ENCODE measurements around the gene HS1BP3. TPM values are rescaled to one million over a fixed set of nuclear protein-coding genes. Genes with fewer than 3 reads are reported as not detected.

HS1BP3 gene
- total and polyA plus RNA-seq, 2 of the 13 experiments (the other 11 are each of a cell fraction or from before 2014, with no cell fraction given): 15.2 to 22.0 TPM

DNA sequence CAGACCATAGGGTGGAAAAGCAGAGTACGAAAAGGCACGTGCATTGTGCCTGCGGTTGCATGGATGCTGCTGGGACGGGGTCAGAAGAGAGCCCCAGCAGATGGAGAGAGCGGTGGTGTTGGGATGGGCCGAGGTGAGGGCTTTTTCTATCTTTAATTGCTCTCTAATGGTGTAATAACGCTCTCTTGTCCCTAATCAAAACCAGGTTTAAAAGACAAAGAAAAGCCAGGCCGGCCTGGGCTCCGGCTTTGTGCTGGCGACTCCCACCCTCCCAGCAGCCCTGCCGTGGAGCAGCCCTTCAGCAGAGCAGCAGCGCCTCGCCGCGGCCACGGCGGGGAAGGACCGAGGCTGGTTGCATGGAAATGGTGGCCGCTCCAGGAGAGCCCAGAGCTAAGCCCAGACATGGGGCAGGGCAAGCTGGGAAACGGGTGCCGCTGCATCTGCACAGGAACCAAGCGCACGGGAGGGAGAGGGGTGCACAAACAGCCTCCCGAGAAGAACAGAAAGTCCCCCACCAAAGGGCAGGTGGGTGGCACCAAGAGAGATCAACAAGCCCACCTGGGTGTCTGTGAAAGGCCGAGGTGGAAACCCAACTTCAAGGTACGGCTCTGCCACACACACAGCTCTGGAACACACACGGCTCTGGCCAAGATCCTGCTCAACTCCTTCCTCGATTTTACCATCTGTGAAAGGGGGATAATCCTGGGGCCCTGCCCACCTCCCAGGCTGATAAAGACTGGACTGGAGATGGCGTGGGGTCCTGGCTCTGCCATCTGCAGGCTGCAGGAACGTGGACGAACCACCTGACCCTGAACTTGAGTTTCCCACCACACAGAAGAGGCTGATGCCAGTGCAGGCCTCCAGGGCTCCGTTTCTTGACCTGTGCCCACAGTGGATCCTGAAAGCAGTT lies 15.0 kb downstream of the HS1BP3 start (continued):
- TF ChIP-seq, protein P1, sequence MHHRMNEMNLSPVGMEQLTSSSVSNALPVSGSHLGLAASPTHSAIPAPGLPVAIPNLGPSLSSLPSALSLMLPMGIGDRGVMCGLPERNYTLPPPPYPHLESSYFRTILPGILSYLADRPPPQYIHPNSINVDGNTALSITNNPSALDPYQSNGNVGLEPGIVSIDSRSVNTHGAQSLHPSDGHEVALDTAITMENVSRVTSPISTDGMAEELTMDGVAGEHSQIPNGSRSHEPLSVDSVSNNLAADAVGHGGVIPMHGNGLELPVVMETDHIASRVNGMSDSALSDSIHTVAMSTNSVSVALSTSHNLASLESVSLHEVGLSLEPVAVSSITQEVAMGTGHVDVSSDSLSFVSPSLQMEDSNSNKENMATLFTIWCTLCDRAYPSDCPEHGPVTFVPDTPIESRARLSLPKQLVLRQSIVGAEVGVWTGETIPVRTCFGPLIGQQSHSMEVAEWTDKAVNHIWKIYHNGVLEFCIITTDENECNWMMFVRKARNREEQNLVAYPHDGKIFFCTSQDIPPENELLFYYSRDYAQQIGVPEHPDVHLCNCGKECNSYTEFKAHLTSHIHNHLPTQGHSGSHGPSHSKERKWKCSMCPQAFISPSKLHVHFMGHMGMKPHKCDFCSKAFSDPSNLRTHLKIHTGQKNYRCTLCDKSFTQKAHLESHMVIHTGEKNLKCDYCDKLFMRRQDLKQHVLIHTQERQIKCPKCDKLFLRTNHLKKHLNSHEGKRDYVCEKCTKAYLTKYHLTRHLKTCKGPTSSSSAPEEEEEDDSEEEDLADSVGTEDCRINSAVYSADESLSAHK (CRISPR knock-in tag; IDR thresholded peaks at IDR 0.05; ENCODE audit: borderline replicate concordance): no peak
- TF ChIP-seq, protein P2, sequence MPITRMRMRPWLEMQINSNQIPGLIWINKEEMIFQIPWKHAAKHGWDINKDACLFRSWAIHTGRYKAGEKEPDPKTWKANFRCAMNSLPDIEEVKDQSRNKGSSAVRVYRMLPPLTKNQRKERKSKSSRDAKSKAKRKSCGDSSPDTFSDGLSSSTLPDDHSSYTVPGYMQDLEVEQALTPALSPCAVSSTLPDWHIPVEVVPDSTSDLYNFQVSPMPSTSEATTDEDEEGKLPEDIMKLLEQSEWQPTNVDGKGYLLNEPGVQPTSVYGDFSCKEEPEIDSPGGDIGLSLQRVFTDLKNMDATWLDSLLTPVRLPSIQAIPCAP (CRISPR knock-in tag; IDR thresholded peaks at IDR 0.05; ENCODE audit: low read depth): no peak
- TF ChIP-seq ZNF460 (CRISPR knock-in tag; IDR thresholded peaks at IDR 0.05; ENCODE audit: borderline replicate concordance): no peak
- TF ChIP-seq ZNF530 (CRISPR knock-in tag; IDR thresholded peaks at IDR 0.05; ENCODE audit: low read depth): no peak
- TF ChIP-seq ESRRA (CRISPR knock-in tag; IDR thresholded peaks at IDR 0.05; ENCODE audit: low read depth): peak; percentile 81; the same call in 1 of the 2 replicates
- TF ChIP-seq BRCA1 (CRISPR knock-in tag; IDR thresholded peaks at IDR 0.05): peak; percentile 27; the same call in 1 of the 2 replicates
- no peak for TF ChIP-seq SETDB1 (CRISPR knock-in tag; IDR thresholded peaks at IDR 0.05; ENCODE audit: borderline replicate concordance)
- TF ChIP-seq THAP11 (CRISPR knock-in tag; IDR thresholded peaks at IDR 0.05): peak; percentile 67
- TF ChIP-seq CBX5 (CRISPR knock-in tag; IDR thresholded peaks at IDR 0.05; ENCODE audit: borderline replicate concordance): peak; percentile 95
- TF ChIP-seq, protein P3, sequence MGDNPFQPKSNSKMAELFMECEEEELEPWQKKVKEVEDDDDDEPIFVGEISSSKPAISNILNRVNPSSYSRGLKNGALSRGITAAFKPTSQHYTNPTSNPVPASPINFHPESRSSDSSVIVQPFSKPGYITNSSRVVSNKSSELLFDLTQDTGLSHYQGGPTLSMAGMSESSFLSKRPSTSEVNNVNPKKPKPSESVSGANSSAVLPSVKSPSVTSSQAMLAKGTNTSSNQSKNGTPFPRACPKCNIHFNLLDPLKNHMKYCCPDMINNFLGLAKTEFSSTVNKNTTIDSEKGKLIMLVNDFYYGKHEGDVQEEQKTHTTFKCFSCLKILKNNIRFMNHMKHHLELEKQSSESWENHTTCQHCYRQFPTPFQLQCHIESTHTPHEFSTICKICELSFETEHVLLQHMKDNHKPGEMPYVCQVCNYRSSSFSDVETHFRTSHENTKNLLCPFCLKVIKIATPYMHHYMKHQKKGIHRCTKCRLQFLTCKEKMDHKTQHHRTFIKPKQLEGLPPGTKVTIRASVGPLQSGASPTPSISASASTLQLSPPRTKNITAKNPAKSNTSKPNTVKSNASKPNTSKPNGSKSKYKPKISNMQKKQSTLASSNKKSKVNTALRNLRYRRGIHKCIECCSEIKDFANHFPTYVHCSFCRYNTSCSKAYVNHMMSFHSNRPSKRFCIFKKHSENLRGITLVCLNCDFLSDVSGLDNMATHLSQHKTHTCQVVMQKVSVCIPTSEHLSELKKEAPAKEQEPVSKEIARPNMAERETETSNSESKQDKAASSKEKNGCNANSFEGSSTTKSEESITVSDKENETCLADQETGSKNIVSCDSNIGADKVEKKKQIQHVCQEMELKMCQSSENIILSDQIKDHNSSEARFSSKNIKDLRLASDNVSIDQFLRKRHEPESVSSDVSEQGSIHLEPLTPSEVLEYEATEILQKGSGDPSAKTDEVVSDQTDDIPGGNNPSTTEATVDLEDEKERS (CRISPR knock-in tag; IDR thresholded peaks at IDR 0.05): 0 out of 2 replicates have a peak, but pooled peaks have one; percentile 60
- TF ChIP-seq ZNF230 (CRISPR knock-in tag; IDR thresholded peaks at IDR 0.05): no peak; the same call in 1 of the 2 replicates
- TF ChIP-seq, protein P4, sequence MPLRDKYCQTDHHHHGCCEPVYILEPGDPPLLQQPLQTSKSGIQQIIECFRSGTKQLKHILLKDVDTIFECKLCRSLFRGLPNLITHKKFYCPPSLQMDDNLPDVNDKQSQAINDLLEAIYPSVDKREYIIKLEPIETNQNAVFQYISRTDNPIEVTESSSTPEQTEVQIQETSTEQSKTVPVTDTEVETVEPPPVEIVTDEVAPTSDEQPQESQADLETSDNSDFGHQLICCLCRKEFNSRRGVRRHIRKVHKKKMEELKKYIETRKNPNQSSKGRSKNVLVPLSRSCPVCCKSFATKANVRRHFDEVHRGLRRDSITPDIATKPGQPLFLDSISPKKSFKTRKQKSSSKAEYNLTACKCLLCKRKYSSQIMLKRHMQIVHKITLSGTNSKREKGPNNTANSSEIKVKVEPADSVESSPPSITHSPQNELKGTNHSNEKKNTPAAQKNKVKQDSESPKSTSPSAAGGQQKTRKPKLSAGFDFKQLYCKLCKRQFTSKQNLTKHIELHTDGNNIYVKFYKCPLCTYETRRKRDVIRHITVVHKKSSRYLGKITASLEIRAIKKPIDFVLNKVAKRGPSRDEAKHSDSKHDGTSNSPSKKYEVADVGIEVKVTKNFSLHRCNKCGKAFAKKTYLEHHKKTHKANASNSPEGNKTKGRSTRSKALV (CRISPR knock-in tag; IDR thresholded peaks at IDR 0.05): no peak
- TF ChIP-seq SMAD1 (CRISPR knock-in tag; IDR thresholded peaks at IDR 0.05; ENCODE audit: borderline replicate concordance, low read depth): peak; percentile 62; the same call in 1 of the 2 replicates
- TF ChIP-seq ZNF256 (CRISPR knock-in tag; conservative IDR thresholded peaks at IDR 0.05): no peak
- TF ChIP-seq RAD51 (IDR thresholded peaks at IDR 0.05; ENCODE audit: borderline replicate concordance): no peak

All from HepG2 (cell line).